ENCODE measurements around the gene MTMR6.
A peak's percentile ranks its signal among the peaks of the same experiment; 100 is the strongest.

MTMR6 gene

GRCh38 chr13:25286969-25287961, at the start of gene MTMR6:
TSS of gene MTMR6 (minus strand) at chr13:25287488. CDS start at chr13:25287247, 241 bp downstream.
- TF ChIP-seq MAX (IDR thresholded peaks at IDR 0.05) (peak; percentile 73), USF1 (IDR thresholded peaks at IDR 0.05) (no peak), ZBTB7A (IDR thresholded peaks at IDR 0.05; ENCODE audit: low read depth) (no peak), FOXM1 (IDR thresholded peaks at IDR 0.05; ENCODE audit: borderline replicate concordance, low read depth) (peak; percentile 87), CREB1 (IDR thresholded peaks at IDR 0.05; ENCODE audit: low read depth) (no peak), TCF12 (IDR thresholded peaks at IDR 0.05; ENCODE audit: low read depth) (no peak), TAF1 (IDR thresholded peaks at IDR 0.05; ENCODE audit: low read depth) (peak; percentile 61; the same call in 1 of the 2 replicates), RAD21 (IDR thresholded peaks at IDR 0.05; ENCODE audit: low read depth) (peak; percentile 44; the same call in 1 of the 2 replicates), TEAD4 (IDR thresholded peaks at IDR 0.05) (no peak), CEBPB (IDR thresholded peaks at IDR 0.05) (no peak), YY1 (IDR thresholded peaks at IDR 0.05; ENCODE audit: low read depth) (peak; percentile 42; the same call in 1 of the 2 replicates), EP300 (IDR thresholded peaks at IDR 0.05; ENCODE audit: borderline replicate concordance) (no peak)

- TF ChIP-seq YY1 (IDR thresholded peaks at IDR 0.05; ENCODE audit: low read depth) (no peak), USF1 (IDR thresholded peaks at IDR 0.05) (no peak), RAD21 (IDR thresholded peaks at IDR 0.05; ENCODE audit: low read depth) (no peak), TCF12 (IDR thresholded peaks at IDR 0.05; ENCODE audit: low read depth) (no peak), REST (IDR thresholded peaks at IDR 0.05; ENCODE audit: low read depth) (no peak), EGR1 (IDR thresholded peaks at IDR 0.05) (no peak), TAF1 (IDR thresholded peaks at IDR 0.05; ENCODE audit: low read depth) (no peak), EP300 (IDR thresholded peaks at IDR 0.05; ENCODE audit: borderline replicate concordance) (no peak), ZBTB7A (IDR thresholded peaks at IDR 0.05; ENCODE audit: low read depth) (no peak), CEBPB (IDR thresholded peaks at IDR 0.05) (no peak), MAX (IDR thresholded peaks at IDR 0.05) (no peak), TEAD4 (IDR thresholded peaks at IDR 0.05) (no peak), CREB1 (IDR thresholded peaks at IDR 0.05; ENCODE audit: low read depth) (no peak), NFIC (IDR thresholded peaks at IDR 0.05) (no peak), FOXM1 (IDR thresholded peaks at IDR 0.05; ENCODE audit: borderline replicate concordance, low read depth) (no peak)
Measured at GRCh38 chr13:25335856-25336255, 48.6 kb upstream of the MTMR6 start.

GRCh38 chr13:25330541-25330940, 43.3 kb upstream of the MTMR6 start:
- TF ChIP-seq EP300 (IDR thresholded peaks at IDR 0.05; ENCODE audit: borderline replicate concordance), result no peak
- TF ChIP-seq CREB1 (IDR thresholded peaks at IDR 0.05; ENCODE audit: low read depth), result no peak
- TF ChIP-seq USF1 (IDR thresholded peaks at IDR 0.05), result no peak
- no peak for TF ChIP-seq RAD21 (IDR thresholded peaks at IDR 0.05; ENCODE audit: low read depth)
- no peak for TF ChIP-seq TEAD4 (IDR thresholded peaks at IDR 0.05)
- no peak for TF ChIP-seq YY1 (IDR thresholded peaks at IDR 0.05; ENCODE audit: low read depth)

- TF ChIP-seq YY1 (IDR thresholded peaks at IDR 0.05; ENCODE audit: low read depth) (no peak), RAD21 (IDR thresholded peaks at IDR 0.05; ENCODE audit: low read depth) (no peak), TCF12 (IDR thresholded peaks at IDR 0.05; ENCODE audit: low read depth) (no peak), EGR1 (IDR thresholded peaks at IDR 0.05) (no peak), REST (IDR thresholded peaks at IDR 0.05; ENCODE audit: low read depth) (no peak), CEBPB (IDR thresholded peaks at IDR 0.05) (no peak), EP300 (IDR thresholded peaks at IDR 0.05; ENCODE audit: borderline replicate concordance) (no peak), FOXM1 (IDR thresholded peaks at IDR 0.05; ENCODE audit: borderline replicate concordance, low read depth) (no peak)
Measured at GRCh38 chr13:25329706-25330105, 42.4 kb upstream of the MTMR6 start.

GRCh38 chr13:25324100-25324499, 36.8 kb upstream of the MTMR6 start:
- TF ChIP-seq RAD21 (IDR thresholded peaks at IDR 0.05; ENCODE audit: low read depth) (no peak), CEBPB (IDR thresholded peaks at IDR 0.05) (no peak), EP300 (IDR thresholded peaks at IDR 0.05; ENCODE audit: borderline replicate concordance) (no peak), TEAD4 (IDR thresholded peaks at IDR 0.05) (no peak), USF1 (IDR thresholded peaks at IDR 0.05) (no peak), REST (IDR thresholded peaks at IDR 0.05; ENCODE audit: low read depth) (no peak), CREB1 (IDR thresholded peaks at IDR 0.05; ENCODE audit: low read depth) (no peak)
